Body of pancreas (tissue), 4 donors: ENCODE data around the gene CEP290. TPM values are rescaled to one million over a fixed set of nuclear protein-coding genes. Genes with fewer than 3 reads are reported as not detected.

Experiments used
- ATAC-seq: fragments of 150-250 bp; one replicate; pipeline ENCODE4 v1.9.1; 2016
- DNase-seq, 4 donors: peaks; one replicate each; pipeline ENCODE4 v3.0.0-alpha.2; 2019
- H3K27ac ChIP-seq, 4 donors: fragments of 200-600 bp; sonication (generic); 1 replicate in 3 of 4; 2 replicates in 1 of 4; pipeline versions ENCODE4 v1.5.1 to v1.6.1; 2016 to 2019; ENCODE audit warnings: mild to moderate bottlenecking in 1 of 4, mixed read lengths in 1 of 4, moderate library complexity in 1 of 4
- H3K27me3 ChIP-seq, 2 donors: fragments of 200-600 bp; sonication (generic); one replicate each; pipeline ENCODE4 v1.6.0; 2016; ENCODE audit warnings: mild to moderate bottlenecking in 1 of 2
- H3K36me3 ChIP-seq, 2 donors: fragments of 200-600 bp; sonication (generic); replicated peaks in 1 of 2; 2 replicates each; pipeline ENCODE4 v1.5.1; 2016; ENCODE audit warnings: low read depth in 2 of 2; ENCODE audit not compliant: insufficient read depth in 1 of 2
- H3K4me1 ChIP-seq: fragments of 200-600 bp; sonication (generic); one replicate; pipeline ENCODE4 v1.6.0; 2016
- H3K4me3 ChIP-seq, 2 donors: fragments of 200-600 bp; sonication (generic); 1 replicate in 1 of 2; 2 replicates in 1 of 2; pipeline ENCODE4 v1.5.1; 2016 to 2019
- H3K9me3 ChIP-seq, 3 donors: fragments of 200-600 bp; sonication (generic); 1 replicate in 2 of 3; 2 replicates in 1 of 3; pipeline ENCODE4 v1.5.1; 2016
- CTCF ChIP-seq, 7 experiments: fragments of 450-650 bp in 4 of 7; fragments of 200-600 bp in 3 of 7; sonication (generic) in 3 of 7; IDR thresholded peaks; one replicate each; pipeline ENCODE4 v1.5.1; 2016 to 2019; ENCODE audit warnings: antibody characterized with exemption in 7 of 7
- POLR2A ChIP-seq, 3 donors: fragments of 450-650 bp; IDR thresholded peaks; one replicate each; pipeline ENCODE4 v1.6.1; 2016; ENCODE audit warnings: antibody characterized with exemption in 3 of 3, mild to moderate bottlenecking in 2 of 3
- WGBS, 2 donors: methylation state at CpG; one replicate each; pipeline ENCODE4 v1.1.5; 2017; 5-methylcytosine and 5-hydroxymethylcytosine counted together
- intact Hi-C: fragments of 100-400 bp; cut with DNase I; formaldehyde crosslinking; loops from one replicate; pipeline ENCODE4 v1.15.1; 2023
- total RNA-seq, 2 donors: library from RNA; depleted of rRNA; stranded (reverse); fragments of >200 nt; gene quantifications; one replicate each; pipeline ENCODE4 v1.1.0, GENCODE V29; 2016

The CEP290 gene
- total RNA-seq, 2 donors from 2014 or later, result 20.4 to 22.6 TPM

GRCh38 chr12:88044035-88044434, 97.9 kb downstream of the CEP290 start:
- DNase-seq (no peak), ATAC-seq (no peak)
- intact Hi-C loops, result no loop called here
- WGBS, 2 donors, result 87 to 93% methylated on average over 5 of the region's 5 CpGs
- Histone ChIP-seq H3K27me3 (no peaks in the 10 kb centered on the region), H3K4me3 (no peak overlapping the region), H3K9me3 (no peaks in the 10 kb centered on the region), H3K36me3 (peaks cover 5 to 11% of the 10 kb centered on the region in 2 donors), H3K27ac (no peak overlapping the region), H3K4me1 (no peaks in the 10 kb centered on the region)
- TF ChIP-seq CTCF (IDR thresholded peaks at IDR 0.05) (no peak), POLR2A (IDR thresholded peaks at IDR 0.05) (no peak)

GRCh38 chr12:88037770-88038169, 104.1 kb downstream of the CEP290 start:
- Histone ChIP-seq H3K4me3 (no peak overlapping the region), H3K4me1 (peaks cover 23% of the 10 kb centered on the region), H3K27ac (no peak overlapping the region), H3K36me3 (no peaks in the 10 kb centered on the region), H3K27me3 (no peaks in the 10 kb centered on the region), H3K9me3 (no peaks in the 10 kb centered on the region)
- 54 to 64% methylated on average over 1 of the region's 1 CpG for WGBS, 2 donors
- TF ChIP-seq POLR2A (IDR thresholded peaks at IDR 0.05), result no peak
- no peak for TF ChIP-seq CTCF (IDR thresholded peaks at IDR 0.05)
- DNase-seq (no peak), ATAC-seq (no peak)
- intact Hi-C loops, result no loop called here

- Histone ChIP-seq H3K4me3 (peak overlapping the region in 1 of 2 donors; percentile 73), H3K4me1 (peaks cover 23% of the 10 kb centered on the region), H3K27me3 (no peaks in the 10 kb centered on the region), H3K36me3 (no peaks in the 10 kb centered on the region), H3K9me3 (no peaks in the 10 kb centered on the region), H3K27ac (peak overlapping the region; percentile 84 to 91 (median 86))
- TF ChIP-seq POLR2A (IDR thresholded peaks at IDR 0.05) (no peak), CTCF (IDR thresholded peaks at IDR 0.05) (no peak)
- peak; percentile 14 for ATAC-seq
- DNase-seq, result peak in 3 of 4 donors; percentile 10 to 49 (median 13)
- WGBS, 2 donors, result 9 to 10% methylated on average over 5 of the region's 5 CpGs
- intact Hi-C loops, result no loop called here
These were observed 105.4 kb downstream of the CEP290 start for GRCh38 chr12:88036353-88036965.

- DNase-seq (peak in 3 of 4 donors; percentile 30 to 40 (median 31)), ATAC-seq (peak; percentile 51)
- H3K27me3 ChIP-seq, result no peaks in the 10 kb centered on the region
- peak overlapping the region; percentile 38 to 73 for H3K4me3 ChIP-seq
- 1 to 2% methylated on average over 5 of the region's 5 CpGs for WGBS, 2 donors
- H3K36me3 ChIP-seq, result no peaks in the 10 kb centered on the region
- no peaks in the 10 kb centered on the region for H3K9me3 ChIP-seq
- H3K27ac ChIP-seq, result peak overlapping the region; percentile 84 to 91 (median 86)
- intact Hi-C loops, result no loop called here
- no peak for TF ChIP-seq POLR2A (IDR thresholded peaks at IDR 0.05)
- no peak for TF ChIP-seq CTCF (IDR thresholded peaks at IDR 0.05)
- H3K4me1 ChIP-seq, result peaks cover 23% of the 10 kb centered on the region
These were observed 106.0 kb downstream of the CEP290 start for GRCh38 chr12:88035907-88036289.
